Endometrium (tissue), 2 donors: ENCODE measurements around the gene TBCE.

Experiments used
- FAIRE-seq: peaks from 2 replicates; lab custom pipeline; 2012; peaks lifted over from hg19 to GRCh38; lab: Jason Lieb, UNC
- donor health status: control.
- donor health status: control.

Gene TBCE

GRCh38 chr1:235411489-235412486, 44.6 kb downstream of the TBCE start:
- FAIRE-seq: no peak

- no peak for FAIRE-seq
Observed at GRCh38 chr1:235415008-235415904, 48.0 kb downstream of the TBCE start.

GRCh38 chr1:235416662-235417049, 49.4 kb downstream of the TBCE start:
- no peak for FAIRE-seq

- no peak for FAIRE-seq
Observed at GRCh38 chr1:235417086-235417697, 50.0 kb downstream of the TBCE start.

- FAIRE-seq: no peak
Observed at GRCh38 chr1:235421751-235422150, 54.5 kb downstream of the TBCE start.

GRCh38 chr1:235423214-235423652, 56.0 kb downstream of the TBCE start:
- no peak for FAIRE-seq

GRCh38 chr1:235424092-235424491, 56.9 kb downstream of the TBCE start:
- no peak for FAIRE-seq

GRCh38 chr1:235425357-235425756, 58.1 kb downstream of the TBCE start:
- FAIRE-seq: no peak

- FAIRE-seq: no peak
Observed at GRCh38 chr1:235426143-235426542, 58.9 kb downstream of the TBCE start.

- no peak for FAIRE-seq
Observed at GRCh38 chr1:235426680-235427079, 59.5 kb downstream of the TBCE start.

GRCh38 chr1:235427447-235427846, 60.2 kb downstream of the TBCE start:
- no peak for FAIRE-seq

- FAIRE-seq: no peak
Observed at GRCh38 chr1:235429143-235429542, 61.9 kb downstream of the TBCE start.

GRCh38 chr1:235430991-235431390, 63.8 kb downstream of the TBCE start:
- no peak for FAIRE-seq

- FAIRE-seq: no peak
Observed at GRCh38 chr1:235434001-235434400, 66.8 kb downstream of the TBCE start.

- no peak for FAIRE-seq
Observed at GRCh38 chr1:235441159-235441685, 74.0 kb downstream of the TBCE start.

- no peak for FAIRE-seq
Observed at GRCh38 chr1:235442788-235443429, 75.7 kb downstream of the TBCE start.

- no peak for FAIRE-seq
Observed at GRCh38 chr1:235448616-235449015, 81.4 kb downstream of the TBCE start.

GRCh38 chr1:235450433-235450832, 83.2 kb downstream of the TBCE start:
- no peak for FAIRE-seq

GRCh38 chr1:235450886-235451483, 83.8 kb downstream of the TBCE start:
- FAIRE-seq: no peak

GRCh38 chr1:235454021-235454420, 86.8 kb downstream of the TBCE start:
- no peak for FAIRE-seq

GRCh38 chr1:235455097-235455496, 87.9 kb downstream of the TBCE start:
- FAIRE-seq: no peak
